Heart left ventricle (tissue), 16 donors: ENCODE measurements around the gene GBGT1. TPM values are rescaled to one million over a fixed set of nuclear protein-coding genes. Genes with fewer than 3 reads are reported as not detected.

Experiments
- ATAC-seq, 4 donors: fragments of 200-7000 bp; cut with Tn5 transposase; one replicate each; pipeline ENCODE4 v1.9.1; 2020 to 2022; ENCODE audit warnings: moderate library complexity in 4 of 4, mild to moderate bottlenecking in 3 of 4, moderate number of reproducible peaks in 1 of 4
- DNase-seq, 5 donors: peaks; one replicate each; pipeline ENCODE4 v3.0.0-alpha.2; 2020
- H3K27ac ChIP-seq, 12 donors: fragments of 200-600 bp; sonication (generic) in 4 of 12; one replicate each; pipeline versions ENCODE4 v1.5.0 to v1.8.0; 2016 to 2022; ENCODE audit warnings: mild to moderate bottlenecking in 2 of 12
- H3K27me3 ChIP-seq, 9 donors: fragments of 200-600 bp; sonication (generic) in 2 of 9; one replicate each; pipeline versions ENCODE4 v1.5.1 to v1.8.0; 2016 to 2022; ENCODE audit warnings: mild to moderate bottlenecking in 3 of 9
- H3K36me3 ChIP-seq, 9 donors: fragments of 200-600 bp; sonication (generic) in 2 of 9; one replicate each; pipeline versions ENCODE4 v1.5.0 to v1.8.0; 2018 to 2022; ENCODE audit warnings: mild to moderate bottlenecking in 2 of 9
- H3K4me1 ChIP-seq, 12 donors: fragments of 200-600 bp; sonication (generic) in 4 of 12; one replicate each; pipeline versions ENCODE4 v1.5.0 to v1.8.0; 2016 to 2022; ENCODE audit warnings: mild to moderate bottlenecking in 3 of 12
- H3K4me3 ChIP-seq, 12 donors: fragments of 200-600 bp; sonication (generic) in 4 of 12; one replicate each; pipeline versions ENCODE4 v1.5.0 to v1.8.0; 2017 to 2022; ENCODE audit warnings: mild to moderate bottlenecking in 9 of 12, moderate library complexity in 4 of 12
- H3K9me3 ChIP-seq, 12 donors: fragments of 200-600 bp; sonication (generic) in 4 of 12; one replicate each; pipeline versions ENCODE4 v1.5.0 to v1.8.0; 2016 to 2022; ENCODE audit warnings: mild to moderate bottlenecking in 1 of 12
- CTCF ChIP-seq, 12 donors: fragments of 200-600 bp; sonication (generic) in 4 of 12; IDR thresholded peaks; one replicate each; pipeline versions ENCODE4 v1.5.0 to v1.8.0; 2018 to 2022; ENCODE audit warnings: antibody characterized with exemption in 12 of 12, mild to moderate bottlenecking in 5 of 12
- POLR2A ChIP-seq, 2 donors: fragments of 450-650 bp; IDR thresholded peaks; one replicate each; pipeline ENCODE4 v1.6.1; 2017; ENCODE audit warnings: antibody characterized with exemption in 2 of 2, mild to moderate bottlenecking in 2 of 2, moderate library complexity in 2 of 2
- WGBS, 4 donors: extraction: QIAGEN DNeasy Blood & Tissue Kit in 2 of 4; methylation state at CpG; one replicate each; pipeline versions ENCODE4 v1.1.5 to v1.1.7; 2013 to 2018; 5-methylcytosine and 5-hydroxymethylcytosine counted together
- intact Hi-C, 10 donors: fragments of 100-400 bp; cut with DNase I; formaldehyde crosslinking; loops; one replicate each; pipeline versions ENCODE4 v1.11.1 to v1.14.2; 2022
- polyA plus RNA-seq, 2 donors: library from polyadenylated mRNA; stranded (reverse); fragments of 200-250 nt; gene quantifications; one replicate each; pipeline ENCODE4 v1.2.3, GENCODE V29; 2013
- total RNA-seq, 9 donors: library from RNA; depleted of rRNA in 2 of 9; stranded (reverse); fragments of >200 nt in 2 of 9; fragmentation: NEBNext Ultra II Directional in 3 of 9; extraction: Animal tissue kit (Norgen Biotek cat#: 25700) in 3 of 9; gene quantifications; one replicate each; pipeline versions ENCODE4 v1.1.0 to v1.2.4, GENCODE V29; 2016 to 2023
- donor health status: ischemic (EF 13 %, LVEDD 7.1; RV severe dilation, severe dysfunction).
- donor health status: healthy with polysubstance abuse.
- donor health status: DM: no; HTN: yes; CAD: no.
- donor health status: DM: no; HTN: no; CAD: no.
- donor health status: ischemic (EF 25% LVEDD 6.9; RV normal size, moderate dysfunction).
- donor health status: ischemic (EF 25% LVEDD 5.7; RV mildly dilated, moderate dysfunction).
- donor health status: healthy.
- donor health status: DM: yes; HTN: yes; CAD: no.
- donor health status: ischemic (EF 35%, LVEDD 5.7; RV mildly dilated, moderate dysfunction).
- donor health status: nonischemic (EF 11% LVEDD 7.7; RV severe dilation, severe dysfunction).
- donor health status: DM: yes; HTN: yes; CAD: no.
- donor health status: PGD.
- donor health status: ischemic (EF 29% LVEDD 5.4; RV normal size, mild dysfunction).
- donor health status: nonischemic (EF 23%, LVEDD 6.1; RV moderate dilation, normal function).

GBGT1 gene
- total and polyA plus RNA-seq, 11 donors, result 4.6 to 22.5 (median 7.0) TPM

GRCh38 chr9:133103183-133103986 lies 60.3 kb downstream of the GBGT1 start:
- Histone ChIP-seq H3K4me1 (peaks cover 0 to 3% (median 0%) of the 10 kb centered on the region in 12 donors), H3K9me3 (no peaks in the 10 kb centered on the region), H3K36me3 (peaks cover 10 to 97% (median 94%) of the 10 kb centered on the region in 9 donors), H3K27me3 (no peaks in the 10 kb centered on the region), H3K27ac (peak overlapping the region in 1 of 12 donors; percentile 33), H3K4me3 (no peak overlapping the region)
- DNase-seq (peak; percentile 62 to 87 (median 66)), ATAC-seq (peak; percentile 35 to 78 (median 68))
- intact Hi-C loops, result loop anchor here in 9 of 10 donors (1.0 to 5.0 kb wide), 7 partner anchors 39 to 66 kb away; no protein-coding TSS in a partner anchor
- peak; percentile 87 to 100 (median 98) for TF ChIP-seq CTCF (IDR thresholded peaks at IDR 0.05)
- TF ChIP-seq POLR2A (IDR thresholded peaks at IDR 0.05), result no peak
- whole genome bisulfite sequencing, 4 donors, result 13 to 53% (median 48%) methylated on average over 7 to 14 of the region's 14 CpGs

Other genes with a start within 250 kb of the GBGT1 start
- gene TSC1, start 219.3 kb downstream of the GBGT1 start, total RNA-seq, result 10 to 100 TPM; 34.4 to 87.6 (median 55.9) TPM
- 10 to 100 TPM; 16.2 to 19.8 TPM for gene TSC1, start 219.3 kb downstream of the GBGT1 start, polyA plus RNA-seq
- under 1 TPM in 3 of 9 donors, not detected in 6; 0.31 to 0.39 (median 0.32) TPM for gene GFI1B, start 185.2 kb downstream of the GBGT1 start, total RNA-seq
- gene GFI1B, start 185.2 kb downstream of the GBGT1 start, polyA plus RNA-seq, result under 1 TPM; 0.06 to 0.11 TPM
- 10 to 100 TPM; 22.9 to 45.8 (median 34.5) TPM for gene GTF3C5, start 132.9 kb downstream of the GBGT1 start, total RNA-seq
- gene GTF3C5, start 132.9 kb downstream of the GBGT1 start, polyA plus RNA-seq, result 10 to 100 TPM; 46.7 to 51.7 TPM
- gene CEL, start 101.9 kb downstream of the GBGT1 start, total RNA-seq, result 1 to 10 TPM; 1.1 to 4.0 (median 2.8) TPM
- 1 to 10 TPM in 1 of 2 donors, under 1 TPM in 1; 0.61 to 2.1 TPM for gene CEL, start 101.9 kb downstream of the GBGT1 start, polyA plus RNA-seq
- gene RALGDS, start 42.7 kb downstream of the GBGT1 start, total RNA-seq, result 10 to 100 TPM; 17.8 to 70.1 (median 26.6) TPM
- gene RALGDS, start 42.7 kb downstream of the GBGT1 start, polyA plus RNA-seq, result 10 to 100 TPM; 18.3 to 24.8 TPM
- gene OBP2B, start 45.3 kb upstream of the GBGT1 start, total RNA-seq, result not detected
- gene OBP2B, start 45.3 kb upstream of the GBGT1 start, polyA plus RNA-seq, result under 1 TPM in 1 of 2 donors, not detected in 1; 0.38 TPM
- gene ABO, start 111.3 kb upstream of the GBGT1 start, total RNA-seq, result 1 to 10 TPM in 8 of 9 donors, under 1 TPM in 1; 0.91 to 3.5 (median 2.1) TPM
- 1 to 10 TPM in 1 of 2 donors, under 1 TPM in 1; 0.43 to 1.9 TPM for gene ABO, start 111.3 kb upstream of the GBGT1 start, polyA plus RNA-seq
- gene SURF6, start 172.3 kb upstream of the GBGT1 start, total RNA-seq, result 10 to 100 TPM in 6 of 9 donors, 1 to 10 TPM in 3; 9.2 to 16.0 (median 11.1) TPM
- gene SURF6, start 172.3 kb upstream of the GBGT1 start, polyA plus RNA-seq, result 10 to 100 TPM; 12.3 to 19.6 TPM
- 10 to 100 TPM; 15.5 to 33.8 (median 19.5) TPM for gene MED22, start 184.2 kb upstream of the GBGT1 start, total RNA-seq
- 10 to 100 TPM; 12.3 to 30.7 TPM for gene MED22, start 184.2 kb upstream of the GBGT1 start, polyA plus RNA-seq
- 1,000 to 10,000 TPM in 4 of 9 donors, 100 to 1,000 TPM in 5; 845 to 1,270 (median 964) TPM for gene RPL7A, start 184.3 kb upstream of the GBGT1 start, total RNA-seq
- gene RPL7A, start 184.3 kb upstream of the GBGT1 start, polyA plus RNA-seq, result 1,000 to 10,000 TPM; 1,266 to 2,727 TPM
- 10 to 100 TPM; 36.8 to 58.1 (median 50.9) TPM for gene SURF1, start 192.6 kb upstream of the GBGT1 start, total RNA-seq
- gene SURF1, start 192.6 kb upstream of the GBGT1 start, polyA plus RNA-seq, result 100 to 1,000 TPM in 1 of 2 donors, 10 to 100 TPM in 1; 70.8 to 104 TPM
- 10 to 100 TPM; 10.0 to 24.8 (median 13.6) TPM for gene SURF2, start 192.6 kb upstream of the GBGT1 start, total RNA-seq
- 10 to 100 TPM; 31.1 to 41.1 TPM for gene SURF2, start 192.6 kb upstream of the GBGT1 start, polyA plus RNA-seq
- gene SURF4, start 212.1 kb upstream of the GBGT1 start, total RNA-seq, result 100 to 1,000 TPM in 2 of 9 donors, 10 to 100 TPM in 7; 53.8 to 106 (median 77.8) TPM
- gene SURF4, start 212.1 kb upstream of the GBGT1 start, polyA plus RNA-seq, result 100 to 1,000 TPM in 1 of 2 donors, 10 to 100 TPM in 1; 31.2 to 185 TPM
- under 1 TPM in 7 of 9 donors, not detected in 2; 0.40 to 0.91 (median 0.52) TPM for gene STKLD1, start 212.5 kb upstream of the GBGT1 start, total RNA-seq
- gene STKLD1, start 212.5 kb upstream of the GBGT1 start, polyA plus RNA-seq, result under 1 TPM; 0.25 to 0.46 TPM